Body of pancreas (tissue), 4 donors: Measurements from ENCODE around the gene PHLPP2.
A peak's percentile ranks its signal among the peaks of the same experiment; 100 is the strongest.

Experiments
- CTCF ChIP-seq, 7 experiments: fragments of 450-650 bp in 4 of 7; fragments of 200-600 bp in 3 of 7; sonication (generic) in 3 of 7; IDR thresholded peaks; one replicate each; pipeline ENCODE4 v1.5.1; 2016 to 2019; ENCODE audit warnings: antibody characterized with exemption in 7 of 7
- POLR2A ChIP-seq, 3 donors: fragments of 450-650 bp; IDR thresholded peaks; one replicate each; pipeline ENCODE4 v1.6.1; 2016; ENCODE audit warnings: antibody characterized with exemption in 3 of 3, mild to moderate bottlenecking in 2 of 3

DNA sequence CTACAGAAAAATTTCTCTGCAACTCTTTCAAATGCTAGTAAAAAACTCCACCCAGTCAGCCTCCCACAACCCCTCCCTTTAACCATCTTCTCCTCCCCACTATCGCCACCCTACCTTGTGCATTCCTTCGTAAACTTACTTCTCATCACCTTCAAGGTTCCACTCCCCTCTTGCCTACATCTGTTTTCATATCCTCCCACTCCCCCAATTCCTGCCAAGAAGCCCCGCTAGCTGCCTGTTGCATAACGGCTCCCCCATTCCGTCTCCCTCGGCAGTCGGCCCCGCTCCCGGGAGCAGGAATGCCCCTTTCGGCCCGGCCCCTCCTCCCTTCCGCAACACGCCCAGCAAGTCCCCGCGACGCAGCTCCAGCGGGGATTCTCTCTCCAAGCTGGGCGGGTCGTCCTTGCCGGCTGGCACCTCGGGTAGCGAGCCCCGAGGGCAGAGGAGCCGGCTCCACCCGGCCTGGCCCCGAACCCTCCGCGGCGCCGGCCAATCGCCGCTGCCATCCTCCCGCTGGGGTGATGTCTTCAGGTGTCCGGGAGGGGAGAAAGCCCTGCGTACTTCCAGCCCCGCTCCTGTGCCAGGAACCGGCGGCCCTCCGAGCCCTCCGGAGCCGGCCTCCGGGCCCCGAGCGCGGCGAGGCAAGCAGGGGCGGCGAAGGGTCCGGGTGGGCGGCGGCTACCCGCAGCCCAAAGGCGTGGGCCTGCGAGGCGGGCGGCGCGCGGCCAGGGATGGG lies 1.5 kb downstream of the PHLPP2 start:
- peak in 2 of 3 donors; percentile 46 to 52 for TF ChIP-seq POLR2A (IDR thresholded peaks at IDR 0.05)
- TF ChIP-seq CTCF (IDR thresholded peaks at IDR 0.05), result no peak
